Stomach (tissue), 9 donors: ENCODE data around the gene ZXDC. TPM values are rescaled to one million over a fixed set of nuclear protein-coding genes. Genes with fewer than 3 reads are reported as not detected.

Source experiments
- DNase-seq, 2 donors: peaks; one replicate each; pipeline versions ENCODE4 v3.0.0 to v3.0.0-alpha.2; 2013 to 2019
- H3K27ac ChIP-seq, 5 donors: fragments of 200-600 bp in 4 of 5; sonication (generic) in 4 of 5; one replicate each; pipeline ENCODE4 v1.5.1; 2013 to 2019; ENCODE audit warnings: mild to moderate bottlenecking in 1 of 5, moderate library complexity in 1 of 5
- H3K27me3 ChIP-seq, 3 donors: fragments of 200-600 bp; sonication (generic); one replicate each; pipeline ENCODE4 v1.5.1; 2017 to 2019; ENCODE audit warnings: mixed run types in 1 of 3
- H3K36me3 ChIP-seq, 4 donors: fragments of 200-600 bp; sonication (generic); 1 replicate in 3 of 4; 2 replicates in 1 of 4; pipeline ENCODE4 v1.5.1; 2016 to 2019
- H3K4me1 ChIP-seq, 4 donors: fragments of 200-600 bp; sonication (generic); one replicate each; pipeline ENCODE4 v1.5.1; 2016 to 2019
- H3K4me3 ChIP-seq, 4 donors: fragments of 200-600 bp; sonication (generic) in 3 of 4; one replicate each; pipeline ENCODE4 v1.5.1; 2016 to 2019; ENCODE audit warnings: mild to moderate bottlenecking in 1 of 4
- H3K9me3 ChIP-seq, 4 donors: fragments of 200-600 bp; sonication (generic); one replicate each; pipeline ENCODE4 v1.5.1; 2016 to 2019
- CTCF ChIP-seq, 7 experiments: fragments of 450-650 bp in 4 of 7; fragments of 200-600 bp in 3 of 7; sonication (generic) in 3 of 7; IDR thresholded peaks; one replicate each; pipeline ENCODE4 v1.5.1; 2016 to 2019; ENCODE audit warnings: antibody characterized with exemption in 7 of 7, control low read depth in 2 of 7, mild to moderate bottlenecking in 1 of 7
- EP300 ChIP-seq: sonication (generic); formaldehyde crosslinking; IDR thresholded peaks from one replicate; pipeline ENCODE4 v1.6.1; 2017; ENCODE audit warnings: antibody characterized with exemption
- POLR2A ChIP-seq, 4 donors: fragments of 450-650 bp; IDR thresholded peaks; one replicate each; pipeline ENCODE4 v1.6.1; 2016; ENCODE audit warnings: antibody characterized with exemption in 4 of 4, control low read depth in 2 of 4, mild to moderate bottlenecking in 1 of 4, moderate library complexity in 1 of 4
- POLR2AphosphoS5 ChIP-seq, 3 donors: sonication (generic); formaldehyde crosslinking; IDR thresholded peaks; one replicate each; pipeline ENCODE4 v1.6.1; 2016; ENCODE audit warnings: antibody characterized with exemption in 3 of 3
- WGBS, 5 donors: extraction: QIAGEN DNeasy Blood & Tissue Kit in 3 of 5; methylation state at CpG; one replicate each; pipeline versions ENCODE4 v1.1.5 to v1.1.7; 2013 to 2018; 5-methylcytosine and 5-hydroxymethylcytosine counted together
- intact Hi-C: fragments of 100-400 bp; cut with DNase I; formaldehyde crosslinking; loops from one replicate; pipeline ENCODE4 v1.15.1; 2023; ENCODE audit warnings: low total_unique reads
- polyA plus RNA-seq, 3 donors: library from polyadenylated mRNA; stranded (reverse); fragments of 200-250 nt; gene quantifications; one replicate each; pipeline ENCODE4 v1.2.3, GENCODE V29; 2013
- total RNA-seq, 5 donors: library from RNA; depleted of rRNA; stranded (reverse); fragments of >200 nt; gene quantifications; one replicate each; pipeline versions ENCODE4 v1.1.0 to v1.2.3, GENCODE V29; 2014 to 2016
- donor health status: healthy with polysubstance abuse.
- donor health status: Bipolar disorder and iron deficiency.
- donor health status: healthy.

ZXDC gene
- total and polyA plus RNA-seq, 8 donors: 6.1 to 73.2 (median 22.4) TPM

DNA sequence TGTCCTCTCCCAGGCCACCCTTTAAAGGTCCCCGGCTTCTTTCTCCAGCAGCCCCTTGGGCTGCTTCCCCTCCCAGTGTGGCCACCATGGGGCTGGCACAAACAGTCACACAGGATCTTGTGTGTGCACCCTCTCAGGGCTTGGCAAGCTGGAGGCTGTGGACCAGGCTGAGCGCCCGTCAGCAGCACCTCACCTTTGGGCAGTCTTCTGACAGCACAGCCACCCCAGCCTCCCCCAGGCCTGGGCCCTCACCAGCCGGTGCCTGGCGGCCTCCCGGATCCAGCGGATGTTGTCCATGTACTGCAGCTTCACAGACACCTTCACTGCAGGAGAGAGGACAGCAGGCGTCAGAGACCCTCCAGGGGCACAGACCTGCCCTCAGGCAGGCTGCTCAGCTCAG lies 20.1 kb upstream of the ZXDC start:
- Histone ChIP-seq H3K4me1 (no peaks in the 10 kb centered on the region), H3K9me3 (no peaks in the 10 kb centered on the region), H3K27ac (no peak overlapping the region), H3K36me3 (no peaks in the 10 kb centered on the region), H3K4me3 (no peak overlapping the region), H3K27me3 (peaks cover 0 to 7% (median 0%) of the 10 kb centered on the region in 3 donors)
- intact Hi-C loops: no loop called here
- no peak for DNase-seq
- no peak for TF ChIP-seq POLR2A (IDR thresholded peaks at IDR 0.05)
- TF ChIP-seq CTCF (IDR thresholded peaks at IDR 0.05): no peak
- TF ChIP-seq EP300: no peak
- TF ChIP-seq POLR2AphosphoS5 (IDR thresholded peaks at IDR 0.05): no peak
- WGBS, 5 donors: 91 to 98% (median 92%) methylated on average over 6 to 8 of the region's 8 CpGs

GRCh38 chr3:126494970-126495230 lies 19.2 kb upstream of the ZXDC start:
- Histone ChIP-seq H3K27me3 (peaks cover 0 to 7% (median 0%) of the 10 kb centered on the region in 3 donors), H3K4me3 (no peak overlapping the region), H3K36me3 (no peaks in the 10 kb centered on the region), H3K27ac (no peak overlapping the region), H3K9me3 (no peaks in the 10 kb centered on the region), H3K4me1 (no peaks in the 10 kb centered on the region)
- no peak for DNase-seq
- intact Hi-C loops: no loop called here
- 75 to 84% (median 83%) methylated on average over 6 of the region's 6 CpGs for WGBS, 5 donors
- TF ChIP-seq CTCF (IDR thresholded peaks at IDR 0.05): no peak
- TF ChIP-seq EP300: no peak
- no peak for TF ChIP-seq POLR2AphosphoS5 (IDR thresholded peaks at IDR 0.05)
- TF ChIP-seq POLR2A (IDR thresholded peaks at IDR 0.05): no peak

DNA sequence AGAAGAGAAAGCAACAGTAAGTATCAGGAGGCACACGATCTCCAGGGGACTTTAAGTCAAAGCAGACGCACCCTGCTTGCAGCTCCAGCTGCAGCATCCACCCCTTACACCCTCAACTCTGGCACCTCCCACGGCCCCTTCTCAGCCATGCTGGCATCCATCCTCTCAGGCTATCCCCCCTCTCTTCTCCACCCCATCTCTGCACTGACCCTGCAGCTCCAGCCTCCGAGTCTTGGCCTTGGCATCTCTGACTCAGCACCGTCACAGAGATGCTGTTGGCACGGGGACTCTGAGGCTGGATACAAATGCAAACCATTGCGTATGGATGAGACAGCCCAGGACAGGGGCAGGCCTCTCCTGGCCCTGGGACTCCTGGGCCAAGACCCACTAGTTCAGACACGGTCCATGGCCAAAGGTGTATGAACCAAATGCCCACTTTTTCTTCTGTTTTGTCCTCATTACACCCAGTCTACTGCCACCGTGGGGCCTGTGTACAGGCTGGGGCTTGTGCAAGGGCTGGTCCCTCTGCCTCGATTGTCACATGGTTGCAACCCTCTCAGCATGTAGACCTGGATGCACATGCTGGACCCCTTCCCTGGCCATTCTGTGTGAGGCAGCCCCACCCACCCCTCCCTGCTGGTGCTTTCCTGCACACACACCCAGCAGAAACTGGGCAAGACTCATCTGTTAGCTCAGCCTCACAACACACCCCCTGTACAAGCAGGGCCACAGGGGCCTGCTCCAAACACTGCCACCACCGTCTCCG lies 18.7 kb upstream of the ZXDC start:
- no peaks in the 10 kb centered on the region for H3K4me1 ChIP-seq
- no peak overlapping the region for H3K27ac ChIP-seq
- H3K27me3 ChIP-seq: peaks cover 0 to 7% (median 0%) of the 10 kb centered on the region in 3 donors
- H3K9me3 ChIP-seq: no peaks in the 10 kb centered on the region
- no peak overlapping the region for H3K4me3 ChIP-seq
- no peak for DNase-seq
- no peak for TF ChIP-seq POLR2AphosphoS5 (IDR thresholded peaks at IDR 0.05)
- TF ChIP-seq CTCF (IDR thresholded peaks at IDR 0.05): no peak
- TF ChIP-seq EP300: no peak
- no peak for TF ChIP-seq POLR2A (IDR thresholded peaks at IDR 0.05)
- WGBS, 5 donors: 55 to 63% (median 59%) methylated on average over 10 to 12 of the region's 12 CpGs
- no peaks in the 10 kb centered on the region for H3K36me3 ChIP-seq
- intact Hi-C loops: no loop called here

GRCh38 chr3:126493739-126494138 lies 18.0 kb upstream of the ZXDC start:
- no peak for DNase-seq
- Histone ChIP-seq H3K4me3 (no peak overlapping the region), H3K4me1 (no peaks in the 10 kb centered on the region), H3K36me3 (no peaks in the 10 kb centered on the region), H3K27me3 (peaks cover 0 to 7% (median 0%) of the 10 kb centered on the region in 3 donors), H3K27ac (no peak overlapping the region), H3K9me3 (no peaks in the 10 kb centered on the region)
- 73 to 82% (median 79%) methylated on average over 9 of the region's 9 CpGs for WGBS, 5 donors
- TF ChIP-seq CTCF (IDR thresholded peaks at IDR 0.05) (no peak), POLR2AphosphoS5 (IDR thresholded peaks at IDR 0.05) (no peak), EP300 (no peak), POLR2A (IDR thresholded peaks at IDR 0.05) (no peak)
- intact Hi-C loops: no loop called here
